GM12892 (cell line): ENCODE data around the gene NBPF1.
"Not testable (repeated sequence)": the region's sequence is repeated elsewhere in the genome, so short reads cannot be mapped to it uniquely, and the experiment has no call there.

Source experiments
- POLR2A ChIP-seq: IDR thresholded peaks from 2 replicates; pipeline ENCODE4 v1.6.1; 2011; ENCODE audit warnings: low read depth, low read length, control low read depth
- TAF1 ChIP-seq: IDR thresholded peaks from 2 replicates; pipeline ENCODE4 v1.6.1; 2011; ENCODE audit warnings: low read depth, mild to moderate bottlenecking, control low read depth, low read length, borderline replicate concordance

DNA sequence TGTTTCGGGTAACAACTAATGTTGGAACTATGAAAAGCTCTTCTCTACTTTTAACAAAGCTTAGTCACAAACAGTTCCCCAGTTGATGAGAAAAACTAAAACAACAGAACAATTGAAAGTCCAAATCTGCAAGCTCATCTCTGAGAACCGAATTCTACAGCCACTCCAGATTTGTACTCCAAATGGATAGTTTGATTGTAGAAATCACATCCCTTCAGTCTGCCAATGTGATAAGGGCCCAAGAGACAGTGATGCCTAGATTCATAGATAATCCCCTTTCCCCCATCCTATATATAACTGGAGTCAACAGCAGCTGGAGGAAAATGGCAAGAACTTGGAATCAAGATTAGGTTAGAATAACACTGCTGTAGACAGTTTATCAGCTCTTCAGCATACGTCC lies 85.0 kb downstream of the NBPF1 start:
- TF ChIP-seq POLR2A, TAF1: not testable (repeated sequence)
